ENCODE data around the gene GAL3ST1.

- TF ChIP-seq POLR2A (IDR thresholded peaks at IDR 0.05) (no peak), CTCF (IDR thresholded peaks at IDR 0.05) (no peak)
Measured at GRCh38 chr22:30604723-30605122, 30.3 kb upstream of the GAL3ST1 start.
